Measurements from ENCODE around the gene BRD7. TPM values are rescaled to one million over a fixed set of nuclear protein-coding genes. Genes with fewer than 3 reads are reported as not detected.

The BRD7 gene
- total RNA-seq, 1 donor from 2014 or later = 33.2 TPM

DNA sequence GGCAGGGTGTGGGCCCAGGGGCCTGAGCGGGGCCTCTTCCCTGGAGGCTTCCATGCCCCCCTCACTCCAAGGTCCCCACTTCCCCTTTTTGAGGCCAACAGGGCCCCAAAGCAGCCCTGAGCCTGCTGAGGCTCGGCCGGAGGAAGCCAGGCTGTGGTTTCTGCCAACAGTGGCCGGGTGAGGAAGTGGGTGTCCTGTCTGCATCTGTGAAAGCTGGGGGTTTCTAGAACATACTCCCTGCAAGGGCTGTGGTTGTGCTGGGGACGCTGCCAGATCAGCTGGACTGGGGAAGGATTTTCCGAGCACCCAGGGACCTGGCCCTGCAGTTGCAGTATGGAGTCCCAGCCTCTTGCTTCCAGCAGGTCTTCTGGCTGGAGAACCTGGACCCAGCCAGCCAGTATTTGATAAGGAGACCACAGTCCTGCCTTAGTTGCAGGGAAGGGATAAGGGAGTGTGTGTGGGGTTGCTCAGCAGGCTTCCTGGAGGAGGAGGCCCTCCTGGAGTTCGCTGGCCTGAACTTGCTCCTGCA is 86.7 kb downstream of the BRD7 start:
- no peak for FAIRE-seq
- no peak overlapping the region for H3K4me3 ChIP-seq (ENCODE audit: low read depth, low read length)
- DNase-seq (ENCODE audit: low read depth) = no peak
- H3K27me3 ChIP-seq (ENCODE audit: control insufficient read depth, insufficient read depth, low read length) = no peaks in the 10 kb centered on the region
- H3K36me3 ChIP-seq (ENCODE audit: control insufficient read depth, insufficient read depth, low read length) = peaks cover 1% of the 10 kb centered on the region
- TF ChIP-seq, protein P1, sequence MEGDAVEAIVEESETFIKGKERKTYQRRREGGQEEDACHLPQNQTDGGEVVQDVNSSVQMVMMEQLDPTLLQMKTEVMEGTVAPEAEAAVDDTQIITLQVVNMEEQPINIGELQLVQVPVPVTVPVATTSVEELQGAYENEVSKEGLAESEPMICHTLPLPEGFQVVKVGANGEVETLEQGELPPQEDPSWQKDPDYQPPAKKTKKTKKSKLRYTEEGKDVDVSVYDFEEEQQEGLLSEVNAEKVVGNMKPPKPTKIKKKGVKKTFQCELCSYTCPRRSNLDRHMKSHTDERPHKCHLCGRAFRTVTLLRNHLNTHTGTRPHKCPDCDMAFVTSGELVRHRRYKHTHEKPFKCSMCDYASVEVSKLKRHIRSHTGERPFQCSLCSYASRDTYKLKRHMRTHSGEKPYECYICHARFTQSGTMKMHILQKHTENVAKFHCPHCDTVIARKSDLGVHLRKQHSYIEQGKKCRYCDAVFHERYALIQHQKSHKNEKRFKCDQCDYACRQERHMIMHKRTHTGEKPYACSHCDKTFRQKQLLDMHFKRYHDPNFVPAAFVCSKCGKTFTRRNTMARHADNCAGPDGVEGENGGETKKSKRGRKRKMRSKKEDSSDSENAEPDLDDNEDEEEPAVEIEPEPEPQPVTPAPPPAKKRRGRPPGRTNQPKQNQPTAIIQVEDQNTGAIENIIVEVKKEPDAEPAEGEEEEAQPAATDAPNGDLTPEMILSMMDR (IDR thresholded peaks at IDR 0.05; ENCODE audit: insufficient read depth, low read length, severe bottlenecking) = no peak

DNA sequence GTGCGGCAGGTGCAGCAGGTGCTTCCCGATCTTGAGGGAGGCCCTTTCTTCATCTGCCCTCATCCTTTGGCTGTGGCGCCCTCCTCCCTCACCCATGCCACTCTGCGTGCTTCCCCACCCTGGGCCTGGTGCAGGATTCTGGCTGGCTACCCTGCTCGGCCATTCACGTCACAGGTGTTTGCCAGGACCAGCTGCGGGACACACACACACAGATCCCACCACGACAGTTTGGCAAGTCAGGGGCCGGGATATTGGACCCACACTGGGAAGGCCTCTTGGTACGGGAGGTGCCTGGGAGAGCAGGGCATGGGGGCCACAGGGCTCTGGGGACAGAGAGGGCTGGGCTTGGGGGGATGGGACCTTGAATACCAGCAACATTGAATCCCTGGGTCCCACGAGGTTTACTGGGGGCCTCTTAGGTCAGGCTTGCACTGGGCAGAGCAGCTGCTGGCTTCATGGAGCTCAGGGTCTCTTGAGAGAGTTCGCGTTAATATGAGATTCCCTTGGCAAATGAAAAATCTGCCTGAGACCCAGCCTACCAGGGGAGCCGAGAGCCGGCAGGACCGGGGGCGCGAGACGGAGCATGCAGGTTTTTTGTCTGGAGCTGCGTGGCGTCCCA is 87.3 kb downstream of the BRD7 start:
- Histone ChIP-seq H3K36me3 (ENCODE audit: control insufficient read depth, insufficient read depth, low read length) (no peaks in the 10 kb centered on the region), H3K27me3 (ENCODE audit: control insufficient read depth, insufficient read depth, low read length) (no peaks in the 10 kb centered on the region), H3K4me3 (ENCODE audit: low read depth, low read length) (no peak overlapping the region)
- DNase-seq (ENCODE audit: low read depth) = no peak
- TF ChIP-seq, protein P1 (IDR thresholded peaks at IDR 0.05; ENCODE audit: insufficient read depth, low read length, severe bottlenecking) = no peak
- FAIRE-seq = no peak

DNA sequence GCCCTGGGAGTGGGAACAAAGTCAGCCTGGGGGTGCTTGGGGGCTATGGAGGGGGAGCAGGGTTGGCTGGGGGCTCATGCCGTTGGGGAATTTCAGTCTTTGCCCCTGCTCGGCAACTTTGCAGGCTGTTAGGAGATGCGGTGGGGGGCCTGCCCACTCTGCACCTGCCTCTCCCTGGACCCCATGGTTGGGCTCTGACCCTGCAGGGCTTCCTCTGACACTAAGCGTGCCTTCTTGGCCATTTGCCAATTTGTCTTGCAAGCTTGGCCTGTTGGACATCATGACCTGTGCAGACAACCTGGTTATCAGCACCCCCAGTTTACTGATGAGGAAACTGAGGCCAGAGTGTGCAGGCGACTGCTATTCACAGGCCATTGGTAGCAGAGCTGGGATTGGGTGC is 87.9 kb downstream of the BRD7 start:
- TF ChIP-seq, protein P1 (IDR thresholded peaks at IDR 0.05; ENCODE audit: insufficient read depth, low read length, severe bottlenecking) = no peak
- no peak for FAIRE-seq
- DNase-seq (ENCODE audit: low read depth) = no peak
- Histone ChIP-seq H3K36me3 (ENCODE audit: control insufficient read depth, insufficient read depth, low read length) (no peaks in the 10 kb centered on the region), H3K27me3 (ENCODE audit: control insufficient read depth, insufficient read depth, low read length) (no peaks in the 10 kb centered on the region), H3K4me3 (ENCODE audit: low read depth, low read length) (no peak overlapping the region)

DNA sequence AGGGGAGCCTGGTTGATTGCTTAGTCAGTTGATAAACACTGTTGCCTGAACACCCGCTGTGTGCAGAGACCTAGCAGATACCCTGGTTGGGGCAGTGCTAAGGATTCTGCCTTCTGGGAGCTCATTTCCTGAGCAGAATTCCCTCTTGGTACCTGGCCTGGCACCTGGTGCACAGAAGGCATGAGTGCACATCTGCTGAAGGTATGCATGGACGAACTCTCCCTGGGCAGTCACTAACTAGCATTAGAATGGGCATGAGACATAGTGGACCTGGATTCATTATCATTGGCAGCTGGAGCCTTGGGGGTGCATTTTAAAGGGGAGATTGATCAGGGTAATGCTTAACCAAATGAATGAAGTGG is 89.3 kb downstream of the BRD7 start:
- Histone ChIP-seq H3K4me3 (ENCODE audit: low read depth, low read length) (no peak overlapping the region), H3K36me3 (ENCODE audit: control insufficient read depth, insufficient read depth, low read length) (no peaks in the 10 kb centered on the region), H3K27me3 (ENCODE audit: control insufficient read depth, insufficient read depth, low read length) (no peaks in the 10 kb centered on the region)
- DNase-seq (ENCODE audit: low read depth) = no peak
- no peak for FAIRE-seq
- TF ChIP-seq, protein P1 (IDR thresholded peaks at IDR 0.05; ENCODE audit: insufficient read depth, low read length, severe bottlenecking) = no peak

DNA sequence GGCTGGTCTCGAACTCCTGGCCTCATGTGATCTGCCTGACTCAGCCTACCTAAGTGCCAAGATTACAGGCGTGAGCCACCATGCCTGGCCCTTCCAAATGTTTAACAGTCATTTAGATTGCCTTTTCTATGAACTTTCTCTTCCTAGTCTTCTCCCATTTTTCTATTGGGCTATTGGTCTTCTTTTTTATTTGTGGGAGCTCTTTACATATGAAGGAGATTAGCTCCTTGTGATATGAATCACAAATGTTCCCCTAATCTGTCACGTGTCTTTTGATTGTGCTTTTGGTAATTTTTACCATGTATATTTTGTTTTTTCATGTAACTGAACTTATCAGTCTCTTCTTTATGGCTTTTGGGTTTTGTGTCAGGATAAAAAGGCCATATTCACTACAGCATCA is 90.5 kb downstream of the BRD7 start:
- no peaks in the 10 kb centered on the region for H3K36me3 ChIP-seq (ENCODE audit: control insufficient read depth, insufficient read depth, low read length)
- TF ChIP-seq, protein P1 (IDR thresholded peaks at IDR 0.05; ENCODE audit: insufficient read depth, low read length, severe bottlenecking) = no peak
- FAIRE-seq (no peak), DNase-seq (ENCODE audit: low read depth) (no peak)
- H3K27me3 ChIP-seq (ENCODE audit: control insufficient read depth, insufficient read depth, low read length) = no peaks in the 10 kb centered on the region
- no peak overlapping the region for H3K4me3 ChIP-seq (ENCODE audit: low read depth, low read length)
